GM21526 (cell line): ENCODE data around the gene DCDC2C.

Source experiments
- ATAC-seq: cut with Tn5 transposase; IDR thresholded peaks from one replicate; pipeline ENCODE4 v1.9.1; 2021; ENCODE audit warnings: moderate library complexity; ENCODE audit not compliant: unreplicated experiment, low FRiP score

The DCDC2C gene

DNA sequence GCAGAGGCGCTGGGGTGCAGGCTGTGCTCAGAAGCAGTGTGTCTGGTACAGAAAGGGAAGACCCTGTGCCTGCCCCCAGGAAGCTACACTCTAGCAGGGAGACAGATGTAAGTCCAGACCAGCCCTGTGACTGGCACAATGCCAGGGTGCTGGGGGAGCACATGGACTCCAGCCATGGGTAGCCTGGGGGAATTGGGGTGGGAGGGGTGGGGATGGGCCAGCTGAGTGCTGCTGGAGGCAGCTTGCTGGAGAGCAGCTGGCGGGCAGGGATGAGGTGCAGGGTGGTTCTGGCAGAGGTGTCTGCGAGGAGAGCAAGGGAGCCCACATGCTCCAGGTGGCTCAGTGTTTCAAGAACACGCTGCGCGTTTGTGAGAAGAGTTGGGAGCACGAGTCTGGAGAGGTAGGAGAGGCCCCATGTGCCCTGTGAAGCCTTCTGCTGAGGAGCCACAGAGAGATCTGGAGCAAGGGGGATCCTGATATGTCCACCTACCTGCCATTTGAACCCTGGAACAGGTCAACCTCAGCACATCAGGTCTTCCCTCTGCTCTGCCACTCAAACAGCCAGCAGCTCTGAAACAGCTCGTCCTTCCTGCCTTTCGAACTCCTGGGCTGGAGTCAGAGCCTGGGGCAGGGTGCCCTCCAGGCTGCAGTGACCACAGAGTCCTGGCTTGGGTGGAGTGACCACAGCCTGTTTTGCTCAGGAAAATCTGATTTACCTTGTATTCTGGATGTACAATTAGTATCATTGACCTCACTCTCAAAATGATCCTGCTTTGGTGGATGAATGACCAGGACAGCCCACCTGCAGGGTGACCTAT, 30.3 kb upstream of the DCDC2C start:
- no peak for ATAC-seq

DNA sequence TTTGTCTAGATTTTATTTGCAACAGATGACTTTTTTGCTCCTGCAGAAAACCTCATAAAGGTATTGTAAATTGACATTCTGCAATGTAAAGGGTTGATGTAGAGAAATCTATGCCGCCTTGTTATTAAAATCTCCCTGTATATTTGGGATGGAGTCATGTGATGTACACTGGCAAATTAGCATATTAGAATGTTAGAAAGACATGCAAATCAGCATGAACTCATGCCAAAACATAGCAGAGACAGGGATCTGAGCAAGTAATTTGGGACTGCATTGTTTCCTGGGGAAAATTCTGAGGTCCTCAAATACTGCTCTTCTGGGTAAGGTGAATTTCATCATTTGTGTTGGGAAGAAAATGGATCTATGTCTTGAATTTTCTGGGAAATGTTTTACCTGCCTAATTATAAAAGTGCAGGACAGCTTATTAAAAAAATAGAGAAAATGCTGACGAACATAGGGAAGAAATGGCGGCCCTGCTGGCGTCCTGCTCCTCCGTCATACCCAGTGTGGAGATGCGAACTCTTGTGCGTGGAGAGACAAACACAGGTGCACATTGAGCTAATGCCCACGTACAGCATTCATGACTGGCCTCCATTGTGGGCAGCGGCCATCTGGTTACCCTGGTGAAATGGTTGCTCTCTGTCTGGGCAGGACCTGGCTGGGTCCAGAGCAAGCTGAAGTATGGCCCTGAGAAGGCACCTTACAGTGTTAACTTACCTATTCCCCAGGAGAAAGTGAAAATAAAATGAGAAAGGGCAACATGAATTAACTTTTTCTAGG, 29.1 kb upstream of the DCDC2C start:
- no peak for ATAC-seq

DNA sequence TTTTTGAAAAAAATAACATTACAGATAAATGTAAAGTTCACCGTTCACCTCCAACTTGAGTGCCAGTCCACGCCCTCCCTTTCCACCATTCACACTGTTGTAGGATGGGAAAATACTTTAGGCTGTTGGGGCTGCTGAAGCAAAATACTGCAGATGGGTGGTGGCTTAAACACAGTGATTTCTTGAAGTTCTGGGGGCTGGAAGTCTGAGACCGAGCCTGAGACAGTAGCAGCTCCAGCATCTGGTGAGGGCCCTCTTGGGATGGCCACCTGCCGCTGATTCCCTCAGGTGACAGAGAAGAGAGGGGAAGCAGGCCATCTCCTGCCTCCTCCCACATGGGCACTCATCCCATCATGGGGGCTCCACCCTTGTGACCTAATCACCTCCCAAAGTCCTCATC, 27.7 kb upstream of the DCDC2C start:
- ATAC-seq, result no peak

DNA sequence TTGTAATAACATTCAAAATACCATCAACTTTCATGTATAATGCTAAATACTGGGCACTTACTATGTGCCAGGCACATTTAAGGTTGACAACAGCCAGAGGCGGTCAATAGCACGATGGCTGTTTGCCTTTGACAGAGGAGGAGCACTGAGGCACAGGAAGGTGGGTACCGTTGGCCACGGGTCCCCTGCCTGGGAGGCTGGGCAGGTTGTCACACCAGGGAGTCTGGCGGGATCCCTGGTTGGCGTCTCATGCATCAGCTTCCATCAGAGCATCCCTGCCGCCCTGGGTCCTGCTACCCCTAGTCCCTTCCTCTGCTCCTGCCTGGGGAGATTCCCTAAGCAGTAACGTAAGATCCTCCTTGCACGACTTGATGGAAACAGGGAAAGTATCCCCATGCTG, 25.9 kb upstream of the DCDC2C start:
- no peak for ATAC-seq

DNA sequence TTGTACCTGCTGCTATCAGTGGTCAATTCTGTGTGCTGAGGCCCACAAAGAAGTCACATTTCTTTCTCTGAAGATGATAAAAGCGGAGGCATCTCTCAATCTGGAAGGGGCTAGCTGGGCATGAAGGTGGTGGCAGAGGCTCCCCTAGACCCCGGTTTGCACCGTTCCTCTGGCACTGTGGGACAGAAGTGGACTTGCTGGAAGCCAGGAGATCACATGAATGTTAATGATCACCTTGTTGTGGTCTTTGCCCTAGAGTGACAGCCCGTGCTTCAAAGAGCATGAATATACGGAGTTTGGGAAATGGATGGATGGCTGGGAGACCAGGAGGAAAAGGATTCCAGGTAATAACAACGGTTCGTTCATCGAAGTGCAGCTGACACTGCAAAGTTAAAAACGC, 25.2 kb upstream of the DCDC2C start:
- ATAC-seq, result no peak

DNA sequence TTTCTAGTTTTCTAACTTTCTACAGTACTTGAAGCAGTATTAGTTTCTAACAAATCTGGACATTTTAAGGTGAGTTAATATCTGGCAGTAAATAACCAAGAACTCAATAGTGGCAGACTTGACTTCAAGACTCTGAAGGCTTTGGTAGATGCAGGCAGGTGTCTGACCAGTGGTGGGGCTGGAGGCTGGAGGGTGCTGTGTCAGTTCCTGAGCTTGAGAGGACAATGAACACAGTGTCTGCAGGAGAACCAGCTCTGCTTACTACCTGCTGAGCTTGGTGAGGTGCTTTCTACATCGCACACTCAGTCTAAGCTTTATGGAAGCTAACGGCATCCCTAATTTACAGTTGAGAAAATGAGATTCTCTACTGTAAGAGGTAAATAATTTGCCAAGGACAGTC, 24.2 kb upstream of the DCDC2C start:
- no peak for ATAC-seq

DNA sequence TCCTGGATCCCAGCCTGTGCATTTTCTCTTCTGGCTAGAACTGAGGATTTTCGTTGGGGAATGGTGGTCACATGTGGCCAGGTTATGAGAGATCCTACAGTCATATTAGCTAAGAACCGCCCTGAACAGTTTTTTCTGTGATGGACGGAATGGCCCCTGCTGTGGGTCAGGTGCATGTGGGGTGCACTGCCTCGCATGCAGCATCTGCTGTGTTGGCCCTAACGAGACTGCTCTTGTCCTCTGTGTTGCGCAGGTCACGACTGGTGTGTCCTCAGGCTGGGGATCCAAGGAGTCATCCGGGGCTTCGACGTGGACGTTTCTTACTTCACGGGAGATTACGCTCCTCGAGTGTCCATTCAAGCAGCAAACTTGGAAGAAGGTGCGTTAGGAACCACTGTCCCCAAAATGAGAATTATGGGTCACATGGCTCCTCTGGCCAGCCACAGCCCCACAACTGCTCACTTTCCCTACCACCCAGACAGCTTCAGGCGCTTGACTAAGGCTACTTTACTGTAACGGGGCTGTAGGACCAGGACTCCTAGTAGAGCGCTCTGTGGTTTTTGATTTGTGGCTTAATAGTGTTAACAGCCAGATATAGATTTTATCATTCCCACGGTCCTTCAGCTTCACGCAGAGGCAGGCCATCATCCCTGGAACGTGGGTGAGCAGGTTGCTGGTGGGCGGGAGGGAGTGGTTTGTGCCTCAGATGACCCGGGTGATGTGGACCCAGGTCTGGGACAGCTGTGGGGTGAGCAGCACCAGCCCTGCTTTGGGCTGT, 23.6 kb upstream of the DCDC2C start:
- ATAC-seq, result no peak

DNA sequence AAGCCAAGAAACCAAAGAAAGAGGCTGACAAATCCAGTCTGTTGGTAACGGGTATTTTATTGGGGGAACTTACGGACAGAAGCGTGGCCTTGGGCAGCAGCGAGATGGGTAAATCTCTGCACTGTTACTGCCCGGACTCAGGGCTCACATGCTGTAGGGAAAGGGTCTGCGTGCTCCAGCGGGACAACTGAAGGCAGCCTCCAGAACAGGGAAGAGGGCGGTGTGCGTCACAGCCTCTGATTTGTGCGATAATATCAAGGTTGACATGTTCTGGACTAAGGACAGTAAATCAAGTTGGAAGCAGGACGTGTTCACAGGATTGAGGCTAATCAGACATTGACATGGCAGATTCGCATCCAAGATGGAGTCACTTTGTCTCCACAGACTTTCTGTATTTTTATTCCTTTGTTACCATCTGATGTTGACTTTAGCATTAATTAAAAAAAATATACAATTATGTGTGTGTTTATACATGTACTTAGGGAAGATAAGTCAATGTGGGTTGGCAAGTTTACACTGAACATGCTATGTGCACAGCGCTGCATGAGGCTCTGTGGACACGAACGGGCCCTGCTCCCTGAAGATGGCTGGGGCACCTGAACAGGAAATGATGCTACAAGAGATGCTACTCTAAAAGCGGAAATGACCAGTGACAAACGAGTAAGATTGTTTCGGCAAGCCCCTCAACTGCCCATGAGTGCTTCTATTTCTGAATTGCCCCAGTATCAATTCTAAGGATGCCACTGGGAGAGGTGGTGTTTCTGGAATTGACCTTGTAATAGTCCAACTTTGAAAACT, 22.6 kb upstream of the DCDC2C start:
- ATAC-seq, result no peak

DNA sequence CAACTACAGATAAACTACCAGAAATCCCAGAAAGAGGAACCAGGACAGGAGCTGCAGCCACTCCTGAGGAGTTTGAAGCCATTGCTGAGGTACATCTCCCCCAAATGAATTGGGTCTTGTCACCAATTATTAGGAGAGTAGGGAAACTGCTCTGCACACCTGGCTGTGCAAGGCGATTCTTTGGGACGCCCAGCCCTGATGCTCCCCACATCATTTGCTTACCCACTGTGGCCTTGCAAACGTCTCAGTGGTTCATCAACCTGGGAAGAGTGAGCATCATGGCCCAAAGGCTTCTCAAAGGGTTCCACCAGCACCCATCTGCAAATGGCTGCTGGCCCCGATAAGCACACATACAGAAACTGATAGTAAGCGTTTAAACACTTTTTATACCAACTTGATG, 21.8 kb upstream of the DCDC2C start:
- no peak for ATAC-seq

DNA sequence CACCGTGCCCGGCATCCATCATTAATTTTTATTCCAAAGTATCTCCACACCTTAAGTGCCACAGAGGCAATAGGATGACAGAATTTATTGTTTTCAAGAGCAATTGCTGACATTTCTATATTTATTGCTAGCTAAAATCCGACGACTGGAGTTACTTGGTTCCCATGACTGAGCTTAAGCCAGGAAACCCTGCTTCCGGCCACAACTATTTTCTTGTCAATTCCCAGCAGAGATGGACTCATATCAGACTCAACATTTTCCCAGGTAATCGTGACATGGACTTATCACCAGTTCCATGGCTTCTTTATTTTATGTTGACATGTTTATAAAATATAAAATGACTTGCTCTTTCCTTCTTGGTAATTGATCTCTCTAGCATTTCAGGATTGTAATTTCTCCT, 20.6 kb upstream of the DCDC2C start:
- no peak for ATAC-seq

DNA sequence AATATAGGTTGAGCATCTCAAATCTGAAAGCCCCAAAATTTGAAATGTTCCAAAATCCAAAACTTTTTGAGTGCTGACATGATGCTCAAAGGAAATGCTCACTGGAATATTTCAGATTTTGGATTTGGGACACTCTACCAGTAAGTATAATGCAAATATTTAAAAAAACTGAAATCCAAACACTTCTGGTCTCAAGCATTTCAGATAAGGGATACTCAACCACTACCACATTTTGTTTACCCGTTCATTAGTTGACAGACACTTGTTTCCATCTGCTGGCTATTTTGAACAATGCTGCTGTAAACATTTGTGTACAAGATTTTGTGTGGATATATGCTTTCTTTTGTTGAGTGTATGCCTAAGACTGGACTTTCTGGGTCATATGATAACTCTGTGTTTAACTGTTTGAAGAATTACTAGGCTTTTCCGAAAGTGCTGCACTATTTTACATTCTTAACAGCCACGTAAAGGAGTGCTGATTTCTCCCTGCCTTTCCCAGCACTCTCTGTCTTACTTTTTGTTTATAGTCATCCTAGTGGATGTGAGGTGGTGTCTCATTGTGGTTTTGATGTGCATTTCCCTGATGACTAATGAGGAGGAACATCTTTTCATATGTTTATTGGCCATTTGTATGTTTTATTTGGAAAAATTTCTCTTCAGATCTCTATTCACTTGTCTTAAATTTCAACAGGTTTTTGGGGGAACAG, 19.5 kb upstream of the DCDC2C start:
- no peak for ATAC-seq

DNA sequence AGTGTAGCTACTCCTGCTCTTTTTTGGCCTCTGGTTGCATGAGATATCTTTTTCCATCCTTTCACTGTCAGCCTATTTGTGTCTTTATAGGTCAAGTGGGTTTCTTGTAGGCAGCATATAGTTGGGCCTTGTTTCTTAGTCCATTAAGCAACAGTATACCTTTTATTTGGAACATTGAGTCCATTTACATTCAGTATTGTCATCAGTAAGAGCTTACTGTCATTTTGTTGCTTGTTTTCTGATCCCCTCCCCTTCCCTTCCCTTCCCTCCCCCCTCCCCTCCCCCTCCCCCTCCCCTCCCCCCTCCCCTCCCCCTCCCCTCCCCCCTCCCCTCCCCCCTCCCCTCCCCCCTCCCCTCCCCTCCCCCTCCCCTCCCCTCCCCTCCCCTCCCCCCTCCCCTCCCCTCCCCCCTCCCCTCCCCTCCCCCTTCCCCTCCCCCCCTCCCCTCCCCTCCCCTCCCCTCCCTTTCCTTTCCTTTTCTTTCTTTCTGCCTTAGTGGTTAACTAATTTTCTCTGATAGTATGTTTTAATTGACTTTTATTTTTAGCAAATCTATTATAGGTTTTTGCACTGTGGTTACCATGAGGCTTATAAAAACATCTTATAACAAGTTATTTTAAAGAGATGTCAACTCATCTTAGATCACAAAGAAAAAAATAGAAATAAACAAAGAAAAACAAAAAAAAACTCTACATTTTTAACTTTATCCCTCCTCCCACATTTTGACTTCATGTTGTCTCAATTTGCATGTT, 13.2 kb upstream of the DCDC2C start:
- ATAC-seq, result no peak

DNA sequence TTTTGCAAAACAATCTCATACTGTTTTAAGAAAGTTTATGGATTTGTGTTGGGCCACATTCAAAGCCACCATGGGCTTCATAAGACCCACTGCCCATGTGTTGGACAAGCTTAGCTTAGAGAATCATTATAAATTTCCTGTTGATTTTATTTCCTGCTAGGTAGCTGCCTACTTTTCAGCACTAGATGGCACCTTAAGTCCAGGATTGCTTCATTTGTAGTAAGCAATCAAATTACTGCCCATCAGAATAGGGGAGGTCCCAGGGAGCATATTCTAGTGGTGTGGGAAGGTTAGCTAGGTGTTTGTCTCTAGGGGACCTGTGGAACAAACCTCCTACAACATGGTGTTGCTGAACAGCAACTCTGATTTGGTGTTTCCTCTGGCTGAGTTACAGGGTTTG, 11.0 kb upstream of the DCDC2C start:
- ATAC-seq, result no peak

DNA sequence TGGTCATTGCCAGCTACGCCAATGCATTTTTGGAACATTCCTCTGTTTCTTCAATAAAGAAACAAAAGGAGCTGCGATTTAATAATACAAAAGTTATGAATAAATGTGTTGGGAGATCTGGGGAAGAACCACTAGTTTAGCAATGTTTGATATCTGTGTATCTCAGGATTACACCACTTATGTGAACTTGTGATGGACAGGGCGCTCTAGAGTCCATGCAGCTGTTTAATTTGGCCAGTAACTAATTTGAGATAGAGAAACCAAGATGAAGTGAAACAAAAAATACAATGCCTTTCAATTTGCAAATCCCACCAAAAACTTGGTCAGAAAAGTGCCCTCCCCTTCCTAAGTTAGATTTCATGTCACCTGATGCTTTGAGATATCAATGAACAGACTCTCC, 6.8 kb upstream of the DCDC2C start:
- ATAC-seq, result no peak

DNA sequence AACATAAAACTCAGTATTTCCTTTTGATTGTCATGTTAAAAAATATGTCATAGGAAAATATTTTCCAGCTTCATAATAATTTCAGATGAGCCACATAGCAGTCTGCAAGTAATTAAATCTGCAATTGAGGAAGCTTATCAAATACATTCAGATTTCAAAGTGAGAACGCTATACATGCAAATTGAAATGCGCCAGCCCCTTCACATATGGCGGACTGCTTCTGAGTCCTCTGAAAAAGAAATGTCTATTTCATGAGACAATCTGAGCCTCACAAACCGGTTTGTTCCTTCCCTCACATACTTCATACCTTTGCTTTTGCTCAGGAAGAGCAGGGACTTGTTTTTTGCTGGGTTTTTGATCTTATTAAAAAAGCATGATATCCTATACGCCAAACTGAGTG, 2.3 kb upstream of the DCDC2C start:
- ATAC-seq, result no peak

DNA sequence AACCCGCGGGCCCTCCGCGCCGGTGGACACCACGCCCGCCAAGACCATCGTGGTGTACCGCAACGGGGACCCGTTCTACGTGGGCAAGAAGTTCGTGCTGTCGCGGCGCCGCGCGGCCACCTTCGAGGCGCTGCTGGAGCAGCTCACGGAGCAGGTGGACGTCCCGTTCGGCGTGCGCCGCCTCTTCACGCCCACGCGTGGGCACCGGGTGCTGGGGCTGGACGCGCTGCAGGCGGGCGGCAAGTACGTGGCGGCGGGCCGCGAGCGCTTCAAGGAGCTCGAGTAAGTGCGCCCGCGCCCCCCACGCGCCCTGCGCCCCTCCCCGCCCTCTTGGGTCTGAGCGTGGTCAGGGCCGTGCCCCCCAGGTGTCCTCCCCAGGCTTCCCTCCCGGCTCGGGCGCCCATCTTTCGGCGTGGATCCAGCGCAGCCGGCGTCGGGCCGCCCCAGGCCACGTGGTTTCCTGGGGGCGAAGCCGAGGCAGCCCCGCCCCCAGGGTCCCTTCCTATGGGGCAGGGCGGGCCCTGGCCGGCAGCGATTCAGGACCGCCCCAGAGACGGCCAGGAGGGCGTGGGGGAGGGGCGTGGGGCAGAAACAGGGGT, 481 bp downstream of the DCDC2C start:
- no peak for ATAC-seq

DNA sequence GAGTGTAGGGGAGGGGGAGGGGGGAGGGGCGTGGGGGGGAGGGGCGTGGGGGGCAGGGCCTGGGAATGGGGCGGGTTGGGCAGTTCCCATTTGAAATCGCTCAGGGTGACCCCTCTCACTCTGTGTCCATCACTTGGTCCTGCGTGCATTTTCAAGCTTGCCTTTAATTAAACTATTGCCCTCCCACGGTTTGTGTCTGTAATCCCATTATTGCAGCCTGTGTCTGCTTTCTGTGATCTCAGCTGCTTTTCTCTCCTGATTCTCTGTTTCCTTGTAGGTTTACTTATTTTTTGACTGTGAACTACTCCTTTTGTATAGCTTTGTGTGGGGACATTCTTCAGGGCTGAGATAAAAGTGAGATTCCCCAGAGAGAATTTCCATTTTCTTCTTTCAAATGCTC, 1.3 kb downstream of the DCDC2C start:
- ATAC-seq, result no peak

DNA sequence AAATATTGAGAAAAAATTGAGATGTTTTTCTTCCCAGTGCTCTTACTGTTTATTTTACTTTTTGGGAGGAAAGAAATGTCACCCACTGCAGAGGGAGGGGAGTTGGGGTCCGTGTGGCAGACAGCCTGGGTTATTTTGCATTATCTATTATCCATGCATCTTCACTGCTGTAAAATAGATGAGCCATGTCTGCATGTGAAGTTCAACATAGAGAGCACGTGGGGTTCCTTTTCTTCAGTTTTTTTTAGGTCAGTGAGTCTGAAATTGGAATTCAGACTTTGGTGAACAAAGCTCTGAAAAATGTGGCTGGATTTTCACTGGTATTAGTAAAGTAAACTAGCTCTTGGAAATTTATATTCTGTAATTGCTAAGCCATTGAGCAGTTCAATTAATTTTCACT, 2.4 kb downstream of the DCDC2C start:
- no peak for ATAC-seq

DNA sequence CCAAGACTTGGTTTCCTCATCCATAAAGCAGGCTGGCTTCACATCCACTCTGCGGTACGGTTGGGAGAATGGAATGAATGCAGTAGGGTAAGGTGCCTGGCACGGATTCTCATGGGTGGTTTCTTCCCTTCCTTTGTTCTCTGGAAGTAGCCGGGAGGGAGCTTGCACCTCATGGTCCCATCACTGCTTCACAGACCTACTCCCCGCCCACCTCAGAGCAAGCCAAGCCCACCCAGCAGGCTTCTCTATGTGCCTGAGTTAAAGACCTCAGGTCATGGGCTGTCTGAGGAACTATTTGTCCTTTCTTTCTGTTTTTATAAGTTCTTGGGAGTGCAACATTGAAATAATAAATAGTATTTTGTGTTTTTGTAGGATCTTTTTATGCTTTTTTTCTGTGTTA, 3.5 kb downstream of the DCDC2C start:
- ATAC-seq, result no peak
